A549 (cell line): ENCODE results near the gene PRSS12. TPM values are rescaled to one million over a fixed set of nuclear protein-coding genes. Genes with fewer than 3 reads are reported as not detected.

Experiments used
- ATAC-seq, 2 experiments: fragments of 200-7000 bp in 1 of 2; fragments of >200 bp in 1 of 2; cut with Nextera tagmentation in 1 of 2; cut with Tn5 transposase in 1 of 2; 3 replicates each; pipeline versions ENCODE4 v1.8.0 to v1.9.1; 2018 to 2020; ENCODE audit warnings: mild to moderate bottlenecking in 1 of 2, moderate library complexity in 1 of 2
- CTCF ChIA-PET: fragments of 300-600 bp; sonication (Branson Sonifier 250); formaldehyde crosslinking; extraction: SDS; loops from one replicate; lab custom pipeline; 2021; ENCODE audit warnings: antibody characterized with exemption, inconsistent platforms; lab: Yijun Ruan, JAX
- POLR2A ChIA-PET: fragments of 350-600 bp; formaldehyde crosslinking; extraction: SDS; loops from one replicate; lab custom pipeline; 2021; ENCODE audit warnings: antibody characterized with exemption, inconsistent platforms; lab: Yijun Ruan, JAX
- DNase-seq, 2 experiments: peaks; one replicate each; pipeline versions ENCODE4 v3.0.0 to v3.0.0-alpha.2; 2011 to 2016; ENCODE audit warnings: low read depth in 1 of 2, low spot score in 1 of 2
- FAIRE-seq: peaks from 2 replicates; lab custom pipeline; 2011; peaks lifted over from hg19 to GRCh38; lab: Jason Lieb, UNC
- H3K27ac ChIP-seq, 2 experiments: fragments of >200 bp; sonication (Bioruptor Twin); formaldehyde crosslinking; 3 replicates each; pipeline ENCODE4 v1.5.1; 2016 to 2017
- H3K4me1 ChIP-seq: fragments of >200 bp; sonication (Bioruptor Twin); formaldehyde crosslinking; 3 replicates; pipeline ENCODE4 v1.6.1; 2016
- H3K4me2 ChIP-seq: fragments of >200 bp; sonication (Bioruptor Twin); formaldehyde crosslinking; 3 replicates; pipeline ENCODE4 v1.6.1; 2016
- H3K4me3 ChIP-seq: fragments of >200 bp; sonication (Bioruptor Twin); formaldehyde crosslinking; 3 replicates; pipeline ENCODE4 v1.5.1; 2016
- H3K9me3 ChIP-seq: fragments of >200 bp; sonication (Bioruptor Twin); formaldehyde crosslinking; 3 replicates; pipeline ENCODE4 v1.6.1; 2016
- BHLHE40 ChIP-seq: IDR thresholded peaks from 2 replicates; pipeline ENCODE4 v1.6.1; 2012; ENCODE audit warnings: low read depth, low read length, inconsistent platforms
- CEBPB ChIP-seq, 2 experiments: fragments of >200 bp in 1 of 2; sonication (Bioruptor Twin) in 1 of 2; formaldehyde crosslinking in 1 of 2; IDR thresholded peaks; 2 replicates each; pipeline ENCODE4 v1.6.1; 2012 to 2016
- CHD2 ChIP-seq: fragments of 150-350 bp; IDR thresholded peaks from 2 replicates; pipeline ENCODE4 v1.6.1; 2014; ENCODE audit warnings: low read length; ENCODE audit not compliant: partially characterized antibody
- EP300 ChIP-seq, 2 experiments: fragments of >200 bp; sonication (Bioruptor Twin); formaldehyde crosslinking; IDR thresholded peaks; 2 replicates in 1 of 2; 3 replicates in 1 of 2; pipeline ENCODE4 v1.6.1; 2016 to 2017
- FOSL2 ChIP-seq, 2 experiments: fragments of 450-650 bp in 1 of 2; fragments of >200 bp in 1 of 2; sonication (Bioruptor Twin) in 1 of 2; formaldehyde crosslinking; IDR thresholded peaks; 2 replicates each; pipeline versions ENCODE4 v1.5.0 to v1.6.1; 2016 to 2020; ENCODE audit warnings: mild to moderate bottlenecking in 1 of 2, moderate library complexity in 1 of 2
- HEYL ChIP-seq: fragments of 250-450 bp; sonication (Bioruptor Pico); IDR thresholded peaks from 2 replicates; pipeline ENCODE4 v1.8.0; 2021; ENCODE audit warnings: mild to moderate bottlenecking, moderate library complexity
- JUN ChIP-seq, 2 experiments: fragments of >200 bp; sonication (Bioruptor Twin); formaldehyde crosslinking; IDR thresholded peaks; 2 replicates in 1 of 2; 3 replicates in 1 of 2; pipeline ENCODE4 v1.6.1; 2016 to 2017
- JUNB ChIP-seq: fragments of >200 bp; sonication (Bioruptor Twin); formaldehyde crosslinking; IDR thresholded peaks from 2 replicates; pipeline ENCODE4 v1.6.1; 2016
- KDM5A ChIP-seq: fragments of 200-600 bp; sonication (generic); IDR thresholded peaks from 2 replicates; pipeline ENCODE4 v1.6.1; 2016; ENCODE audit warnings: antibody characterized with exemption, mild to moderate bottlenecking
- MYC ChIP-seq: IDR thresholded peaks from 2 replicates; pipeline ENCODE4 v1.6.1; 2012; ENCODE audit warnings: mild to moderate bottlenecking, inconsistent platforms, low read length, improper control_type of control experiment, borderline replicate concordance
- NFE2L2 ChIP-seq: fragments of 150-350 bp; conservative IDR thresholded peaks from 2 replicates; pipeline ENCODE4 v1.6.1; 2014; ENCODE audit warnings: low read length
- RAD21 ChIP-seq, 2 experiments: fragments of >200 bp in 1 of 2; sonication (Bioruptor Twin) in 1 of 2; formaldehyde crosslinking in 1 of 2; IDR thresholded peaks in 1 of 2; conservative IDR thresholded peaks in 1 of 2; 2 replicates in 1 of 2; 3 replicates in 1 of 2; pipeline ENCODE4 v1.6.1; 2012 to 2018; ENCODE audit warnings: inconsistent platforms in 1 of 2
- RCOR1 ChIP-seq: fragments of 150-350 bp; IDR thresholded peaks from 2 replicates; pipeline ENCODE4 v1.6.1; 2014; ENCODE audit warnings: antibody characterized with exemption, low read length, low read depth
- RNF2 ChIP-seq: fragments of 200-600 bp; sonication (generic); IDR thresholded peaks from 2 replicates; pipeline ENCODE4 v1.6.1; 2016; ENCODE audit warnings: low read depth, mild to moderate bottlenecking, antibody characterized with exemption, moderate library complexity, borderline replicate concordance
- TFCP2L1 ChIP-seq: fragments of 250-450 bp; sonication (Bioruptor Pico); IDR thresholded peaks from 2 replicates; pipeline ENCODE4 v1.5.0; 2021; ENCODE audit warnings: mild to moderate bottlenecking
- WGBS: methylation state at CpG from one replicate; pipeline ENCODE4 v1.1.6; 2017; ENCODE audit errors: missing lambda C conversion rate; 5-methylcytosine and 5-hydroxymethylcytosine counted together
- polyA plus RNA-seq, 4 experiments: library from polyadenylated mRNA; depleted of rRNA in 3 of 4; stranded (reverse); fragments of >200 nt; fragmentation: RNase III in 1 of 4; extraction: RNeasy Plus Mini Kit Qiagen cat#74134 plus additional on column Dnase treatment in 1 of 4; gene quantifications; 2 replicates in 3 of 4; 3 replicates in 1 of 4; pipeline ENCODE4 v1.2.3, GENCODE V29; 2011 to 2017
- TF ChIP-seq, protein P1 (sequence below): fragments of 450-650 bp; IDR thresholded peaks from 2 replicates; pipeline ENCODE4 v1.6.1; 2014; ENCODE audit warnings: antibody characterized with exemption
- TF ChIP-seq, protein P2 (sequence below): fragments of >200 bp; sonication (Bioruptor Twin); formaldehyde crosslinking; IDR thresholded peaks from 2 replicates; pipeline ENCODE4 v1.6.1; 2016
- TF ChIP-seq, protein P3 (sequence below): IDR thresholded peaks from 2 replicates; pipeline ENCODE4 v1.6.1; 2012
- TF ChIP-seq, protein P4 (sequence below): fragments of 250-450 bp; sonication (Bioruptor Pico); IDR thresholded peaks from 2 replicates; pipeline ENCODE4 v1.5.0; 2021; ENCODE audit warnings: mild to moderate bottlenecking, moderate library complexity, borderline replicate concordance
- TF ChIP-seq, protein P5 (sequence below): fragments of >200 bp; sonication (Bioruptor Twin); formaldehyde crosslinking; IDR thresholded peaks from 3 replicates; pipeline ENCODE4 v1.6.1; 2016
- TF ChIP-seq, protein P6 (sequence below): IDR thresholded peaks from 2 replicates; pipeline ENCODE4 v1.6.1; 2012; ENCODE audit warnings: low read depth, borderline replicate concordance
- TF ChIP-seq, protein P7 (sequence below): fragments of 250-450 bp; sonication (Bioruptor Pico); IDR thresholded peaks from 2 replicates; pipeline ENCODE4 v1.5.0; 2020; ENCODE audit warnings: low read depth, mild to moderate bottlenecking, moderate library complexity
- TF ChIP-seq, protein P8 (sequence below): fragments of >200 bp; sonication (Bioruptor Twin); formaldehyde crosslinking; IDR thresholded peaks from 3 replicates; pipeline ENCODE4 v1.5.1; 2016

Gene PRSS12
- polyA plus RNA-seq, 2 of the 4 experiments (the other 2 are of a cell fraction): 0.34 to 0.36 TPM

DNA sequence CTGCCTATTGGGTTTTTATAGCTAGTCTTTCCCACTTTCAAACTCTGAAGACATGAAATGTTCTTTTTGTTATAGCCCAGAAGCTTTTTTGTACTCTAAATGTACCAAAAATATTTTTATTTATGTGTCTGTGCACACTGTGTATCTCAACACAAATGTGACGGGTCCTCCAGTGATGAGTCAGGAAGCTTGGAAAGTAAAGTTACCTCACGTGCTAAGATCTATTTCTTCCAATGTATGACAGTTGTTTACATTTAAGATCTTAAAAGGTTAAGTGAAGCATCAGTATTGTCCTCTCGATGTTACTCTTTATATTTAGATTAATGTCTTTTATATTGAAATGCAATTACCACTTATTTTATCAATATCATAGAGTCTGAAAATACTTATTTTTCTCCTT lies 29.1 kb upstream of the PRSS12 start:
- no peak for DNase-seq
- FAIRE-seq: no peak
- Histone ChIP-seq H3K27ac (no peak overlapping the region), H3K4me2 (no peak overlapping the region), H3K4me3 (no peak overlapping the region), H3K4me1 (no peaks in the 10 kb centered on the region), H3K9me3 (no peaks in the 10 kb centered on the region)
- WGBS: 33% methylated on average over 3 of the region's 3 CpGs
- ChIA-PET POLR2A (no interaction called here), CTCF (no interaction called here)
- ATAC-seq: no peak
- TF ChIP-seq MYC (no peak), JUN (IDR thresholded peaks at IDR 0.05) (no peak), BHLHE40 (no peak), CEBPB (IDR thresholded peaks at IDR 0.05) (no peak), FOSL2 (IDR thresholded peaks at IDR 0.05) (no peak), FOSL2 (CRISPR knock-in tag; IDR thresholded peaks at IDR 0.05) (no peak), CHD2 (no peak), HEYL (CRISPR knock-in tag) (no peak)
- TF ChIP-seq, protein P1, sequence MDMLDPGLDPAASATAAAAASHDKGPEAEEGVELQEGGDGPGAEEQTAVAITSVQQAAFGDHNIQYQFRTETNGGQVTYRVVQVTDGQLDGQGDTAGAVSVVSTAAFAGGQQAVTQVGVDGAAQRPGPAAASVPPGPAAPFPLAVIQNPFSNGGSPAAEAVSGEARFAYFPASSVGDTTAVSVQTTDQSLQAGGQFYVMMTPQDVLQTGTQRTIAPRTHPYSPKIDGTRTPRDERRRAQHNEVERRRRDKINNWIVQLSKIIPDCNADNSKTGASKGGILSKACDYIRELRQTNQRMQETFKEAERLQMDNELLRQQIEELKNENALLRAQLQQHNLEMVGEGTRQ: no peak
- TF ChIP-seq, protein P2, sequence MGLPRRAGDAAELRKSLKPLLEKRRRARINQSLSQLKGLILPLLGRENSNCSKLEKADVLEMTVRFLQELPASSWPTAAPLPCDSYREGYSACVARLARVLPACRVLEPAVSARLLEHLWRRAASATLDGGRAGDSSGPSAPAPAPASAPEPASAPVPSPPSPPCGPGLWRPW: no peak
- TF ChIP-seq, protein P3, sequence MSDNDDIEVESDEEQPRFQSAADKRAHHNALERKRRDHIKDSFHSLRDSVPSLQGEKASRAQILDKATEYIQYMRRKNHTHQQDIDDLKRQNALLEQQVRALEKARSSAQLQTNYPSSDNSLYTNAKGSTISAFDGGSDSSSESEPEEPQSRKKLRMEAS: no peak
- TF ChIP-seq, protein P4, sequence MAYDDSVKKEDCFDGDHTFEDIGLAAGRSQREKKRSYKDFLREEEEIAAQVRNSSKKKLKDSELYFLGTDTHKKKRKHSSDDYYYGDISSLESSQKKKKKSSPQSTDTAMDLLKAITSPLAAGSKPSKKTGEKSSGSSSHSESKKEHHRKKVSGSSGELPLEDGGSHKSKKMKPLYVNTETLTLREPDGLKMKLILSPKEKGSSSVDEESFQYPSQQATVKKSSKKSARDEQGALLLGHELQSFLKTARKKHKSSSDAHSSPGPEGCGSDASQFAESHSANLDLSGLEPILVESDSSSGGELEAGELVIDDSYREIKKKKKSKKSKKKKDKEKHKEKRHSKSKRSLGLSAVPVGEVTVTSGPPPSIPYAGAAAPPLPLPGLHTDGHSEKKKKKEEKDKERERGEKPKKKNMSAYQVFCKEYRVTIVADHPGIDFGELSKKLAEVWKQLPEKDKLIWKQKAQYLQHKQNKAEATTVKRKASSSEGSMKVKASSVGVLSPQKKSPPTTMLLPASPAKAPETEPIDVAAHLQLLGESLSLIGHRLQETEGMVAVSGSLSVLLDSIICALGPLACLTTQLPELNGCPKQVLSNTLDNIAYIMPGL: no peak
- TF ChIP-seq, protein P5, sequence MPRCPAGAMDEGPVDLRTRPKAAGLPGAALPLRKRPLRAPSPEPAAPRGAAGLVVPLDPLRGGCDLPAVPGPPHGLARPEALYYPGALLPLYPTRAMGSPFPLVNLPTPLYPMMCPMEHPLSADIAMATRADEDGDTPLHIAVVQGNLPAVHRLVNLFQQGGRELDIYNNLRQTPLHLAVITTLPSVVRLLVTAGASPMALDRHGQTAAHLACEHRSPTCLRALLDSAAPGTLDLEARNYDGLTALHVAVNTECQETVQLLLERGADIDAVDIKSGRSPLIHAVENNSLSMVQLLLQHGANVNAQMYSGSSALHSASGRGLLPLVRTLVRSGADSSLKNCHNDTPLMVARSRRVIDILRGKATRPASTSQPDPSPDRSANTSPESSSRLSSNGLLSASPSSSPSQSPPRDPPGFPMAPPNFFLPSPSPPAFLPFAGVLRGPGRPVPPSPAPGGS: no peak

DNA sequence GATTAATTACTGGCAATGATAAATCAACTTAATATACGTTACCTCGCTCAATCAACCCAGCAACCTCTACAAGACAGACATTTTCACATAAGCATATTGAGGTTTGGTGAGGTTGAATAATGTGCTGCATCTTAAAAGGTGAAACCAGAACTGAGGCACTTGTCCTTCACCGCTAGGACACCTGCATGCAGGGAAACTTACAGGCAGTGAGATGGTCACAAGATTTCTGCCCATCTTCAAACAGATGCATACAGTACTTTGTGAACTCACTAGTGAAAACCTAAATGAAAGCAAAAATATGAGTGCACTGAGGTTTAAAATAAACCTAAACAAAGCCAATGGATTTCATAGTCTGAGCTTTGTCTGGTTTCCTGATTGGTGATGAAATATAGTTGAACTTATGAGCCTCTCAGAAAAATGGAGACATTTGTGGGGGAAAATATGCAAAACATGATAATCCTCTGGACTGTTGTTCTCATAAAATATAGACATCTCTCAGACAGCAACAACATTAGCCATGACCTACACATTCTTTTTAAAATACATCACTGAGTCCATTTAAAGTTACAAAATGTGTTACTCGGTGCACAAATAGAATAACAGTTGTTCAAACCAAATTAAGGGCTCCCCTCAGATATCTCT lies 20.9 kb upstream of the PRSS12 start:
- CTCF ChIA-PET: no interaction called here
- WGBS: 61% methylated on average over 4 of the region's 4 CpGs
- no peaks in the 10 kb centered on the region for H3K4me1 ChIP-seq
- H3K4me3 ChIP-seq: no peak overlapping the region
- no peak overlapping the region for H3K4me2 ChIP-seq
- no peak for DNase-seq
- H3K9me3 ChIP-seq: no peaks in the 10 kb centered on the region
- TF ChIP-seq, protein P1: no peak
- TF ChIP-seq RCOR1: no peak
- TF ChIP-seq, all 56 proteins: peak for 0
- POLR2A ChIA-PET: no interaction called here
- ATAC-seq (no peak), FAIRE-seq (no peak)
- H3K27ac ChIP-seq: no peak overlapping the region

DNA sequence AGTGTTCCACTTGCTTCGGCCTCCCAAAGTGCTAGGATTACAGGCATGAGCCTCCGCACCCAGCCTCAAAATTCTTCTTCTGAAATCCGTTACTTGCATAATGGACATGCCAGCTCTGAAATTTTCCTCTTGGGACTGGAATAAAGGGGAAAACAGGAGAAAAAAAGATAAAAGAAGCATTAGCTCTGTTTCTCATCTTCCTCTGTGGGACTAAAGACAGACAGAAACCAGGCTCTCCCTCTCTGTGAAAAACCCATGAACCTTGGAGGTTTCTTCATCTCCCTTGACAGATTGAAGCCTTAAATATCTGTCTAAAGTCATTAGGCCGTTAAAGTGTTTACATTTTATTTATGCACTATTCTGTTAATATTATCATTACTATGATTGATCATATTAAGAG lies 19.4 kb upstream of the PRSS12 start:
- H3K27ac ChIP-seq: no peak overlapping the region
- ChIA-PET POLR2A (no interaction called here), CTCF (no interaction called here)
- H3K4me1 ChIP-seq: no peaks in the 10 kb centered on the region
- ATAC-seq (no peak), FAIRE-seq (no peak), DNase-seq (no peak)
- H3K9me3 ChIP-seq: no peaks in the 10 kb centered on the region
- H3K4me3 ChIP-seq: no peak overlapping the region
- H3K4me2 ChIP-seq: no peak overlapping the region
- WGBS: 49% methylated on average over 4 of the region's 4 CpGs
- TF ChIP-seq, protein P2: no peak
- no peak for TF ChIP-seq JUNB
- TF ChIP-seq, protein P6, sequence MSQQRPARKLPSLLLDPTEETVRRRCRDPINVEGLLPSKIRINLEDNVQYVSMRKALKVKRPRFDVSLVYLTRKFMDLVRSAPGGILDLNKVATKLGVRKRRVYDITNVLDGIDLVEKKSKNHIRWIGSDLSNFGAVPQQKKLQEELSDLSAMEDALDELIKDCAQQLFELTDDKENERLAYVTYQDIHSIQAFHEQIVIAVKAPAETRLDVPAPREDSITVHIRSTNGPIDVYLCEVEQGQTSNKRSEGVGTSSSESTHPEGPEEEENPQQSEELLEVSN: no peak
- TF ChIP-seq, protein P7, sequence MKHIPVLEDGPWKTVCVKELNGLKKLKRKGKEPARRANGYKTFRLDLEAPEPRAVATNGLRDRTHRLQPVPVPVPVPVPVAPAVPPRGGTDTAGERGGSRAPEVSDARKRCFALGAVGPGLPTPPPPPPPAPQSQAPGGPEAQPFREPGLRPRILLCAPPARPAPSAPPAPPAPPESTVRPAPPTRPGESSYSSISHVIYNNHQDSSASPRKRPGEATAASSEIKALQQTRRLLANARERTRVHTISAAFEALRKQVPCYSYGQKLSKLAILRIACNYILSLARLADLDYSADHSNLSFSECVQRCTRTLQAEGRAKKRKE (CRISPR knock-in tag): no peak
- TF ChIP-seq KDM5A: no peak
- no peak for TF ChIP-seq CEBPB (IDR thresholded peaks at IDR 0.05)
- TF ChIP-seq TFCP2L1: no peak
- no peak for TF ChIP-seq RNF2
- TF ChIP-seq EP300 (IDR thresholded peaks at IDR 0.05): no peak
- TF ChIP-seq, protein P8, sequence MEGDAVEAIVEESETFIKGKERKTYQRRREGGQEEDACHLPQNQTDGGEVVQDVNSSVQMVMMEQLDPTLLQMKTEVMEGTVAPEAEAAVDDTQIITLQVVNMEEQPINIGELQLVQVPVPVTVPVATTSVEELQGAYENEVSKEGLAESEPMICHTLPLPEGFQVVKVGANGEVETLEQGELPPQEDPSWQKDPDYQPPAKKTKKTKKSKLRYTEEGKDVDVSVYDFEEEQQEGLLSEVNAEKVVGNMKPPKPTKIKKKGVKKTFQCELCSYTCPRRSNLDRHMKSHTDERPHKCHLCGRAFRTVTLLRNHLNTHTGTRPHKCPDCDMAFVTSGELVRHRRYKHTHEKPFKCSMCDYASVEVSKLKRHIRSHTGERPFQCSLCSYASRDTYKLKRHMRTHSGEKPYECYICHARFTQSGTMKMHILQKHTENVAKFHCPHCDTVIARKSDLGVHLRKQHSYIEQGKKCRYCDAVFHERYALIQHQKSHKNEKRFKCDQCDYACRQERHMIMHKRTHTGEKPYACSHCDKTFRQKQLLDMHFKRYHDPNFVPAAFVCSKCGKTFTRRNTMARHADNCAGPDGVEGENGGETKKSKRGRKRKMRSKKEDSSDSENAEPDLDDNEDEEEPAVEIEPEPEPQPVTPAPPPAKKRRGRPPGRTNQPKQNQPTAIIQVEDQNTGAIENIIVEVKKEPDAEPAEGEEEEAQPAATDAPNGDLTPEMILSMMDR: no peak
- no peak for TF ChIP-seq NFE2L2
- TF ChIP-seq RAD21 (conservative IDR thresholded peaks at IDR 0.05 in 1 of 2, IDR thresholded peaks at IDR 0.05 in 1 of 2): no peak
